GM12878 (cell line): ENCODE data around the gene NPEPPS. TPM values are rescaled to one million over a fixed set of nuclear protein-coding genes. Genes with fewer than 3 reads are reported as not detected.

Experiments
- BMI1 ChIP-seq: fragments of 450-650 bp; IDR thresholded peaks from 2 replicates; pipeline ENCODE4 v1.6.1; 2016; ENCODE audit warnings: mild to moderate bottlenecking, moderate library complexity, borderline replicate concordance
- CBFB ChIP-seq: IDR thresholded peaks from 2 replicates; pipeline ENCODE4 v1.6.1; 2016; ENCODE audit warnings: antibody characterized with exemption, low read depth
- CEBPB ChIP-seq, 2 experiments: fragments of 150-350 bp in 1 of 2; IDR thresholded peaks; 2 replicates each; pipeline ENCODE4 v1.6.1; 2012 to 2014; ENCODE audit warnings: low read depth in 2 of 2, low read length in 2 of 2, borderline replicate concordance in 1 of 2, inconsistent platforms in 1 of 2
- CTCF ChIP-seq, 3 experiments: IDR thresholded peaks in 2 of 3; conservative IDR thresholded peaks in 1 of 3; 2 replicates each; pipeline ENCODE4 v1.5.1; 2011; ENCODE audit warnings: low read depth in 3 of 3, low read length in 3 of 3, mild to moderate bottlenecking in 3 of 3, control low read depth in 2 of 3, moderate library complexity in 2 of 3, inconsistent platforms in 1 of 3, mixed read lengths in 1 of 3; ENCODE audit not compliant: control insufficient read depth in 2 of 3, insufficient read depth in 1 of 3; ENCODE audit errors: extremely low read depth in 1 of 3
- EED ChIP-seq: sonication (generic); IDR thresholded peaks from 2 replicates; pipeline ENCODE4 v1.6.1; 2016; ENCODE audit warnings: antibody characterized with exemption, low read depth
- FOXM1 ChIP-seq: IDR thresholded peaks from 2 replicates; pipeline ENCODE4 v1.6.1; 2012; ENCODE audit warnings: low read depth, mild to moderate bottlenecking, inconsistent platforms, low read length, moderate library complexity
- GABPA ChIP-seq: IDR thresholded peaks from 2 replicates; pipeline ENCODE4 v1.6.1; 2014; ENCODE audit warnings: antibody characterized with exemption, low read depth, mild to moderate bottlenecking, inconsistent platforms
- IRF3 ChIP-seq: fragments of 450-650 bp; IDR thresholded peaks from 2 replicates; pipeline ENCODE4 v1.6.1; 2014; ENCODE audit warnings: mild to moderate bottlenecking
- MEF2B ChIP-seq: fragments of 450-650 bp; IDR thresholded peaks from 2 replicates; pipeline ENCODE4 v1.6.1; 2018; ENCODE audit warnings: mild to moderate bottlenecking, moderate library complexity; ENCODE audit not compliant: partially characterized antibody, poor library complexity, severe bottlenecking
- NBN ChIP-seq: fragments of 450-650 bp; IDR thresholded peaks from 2 replicates; pipeline ENCODE4 v1.6.1; 2016
- PML ChIP-seq: IDR thresholded peaks from 2 replicates; pipeline ENCODE4 v1.6.1; 2012; ENCODE audit warnings: low read length, inconsistent platforms
- RAD51 ChIP-seq: fragments of 450-650 bp; IDR thresholded peaks from 2 replicates; pipeline ENCODE4 v1.6.1; 2016; ENCODE audit warnings: moderate library complexity, mild to moderate bottlenecking, inconsistent platforms
- SIX5 ChIP-seq: IDR thresholded peaks from 2 replicates; pipeline ENCODE4 v1.6.1; 2011; ENCODE audit warnings: mild to moderate bottlenecking, low read depth, low read length, moderate library complexity; ENCODE audit not compliant: severe bottlenecking
- STAT3 ChIP-seq: IDR thresholded peaks from 2 replicates; pipeline ENCODE4 v1.6.1; 2011; ENCODE audit warnings: low read depth, low read length, improper control_type of control experiment
- SUPT20H ChIP-seq: IDR thresholded peaks from 2 replicates; pipeline ENCODE4 v1.6.1; 2011; ENCODE audit warnings: low read depth, mild to moderate bottlenecking, low read length, moderate library complexity, borderline replicate concordance; ENCODE audit not compliant: control insufficient read depth
- polyA plus RNA-seq, 11 experiments: library from polyadenylated mRNA; depleted of rRNA in 4 of 11; unstranded in 6 of 11; stranded (reverse) in 5 of 11; fragments of >200 nt; fragmentation: Nextera tagmentation in 4 of 11; fragmentation: Illumina TruSeq in 1 of 11; extraction: Ambion mirVana in 4 of 11; extraction: Trizol in 1 of 11; gene quantifications; 1 replicate in 1 of 11; 2 replicates in 10 of 11; pipeline versions ENCODE4 v1.2.1 to v1.2.3, GENCODE V29; 2011 to 2016; ENCODE audit warnings: inconsistent platforms in 2 of 11, missing spikeins in 2 of 11, low read depth in 1 of 11
- total RNA-seq, 4 experiments: library from RNA; depleted of rRNA in 3 of 4; stranded (reverse); fragments of >200 nt in 3 of 4; fragmentation: Illumina TruSeq in 1 of 4; extraction: Trizol in 1 of 4; gene quantifications; 2 replicates each; pipeline versions ENCODE4 v1.2.1 to v1.2.3, GENCODE V29; 2013 to 2021
- TF ChIP-seq, protein P1 (sequence below): fragments of 450-650 bp; formaldehyde crosslinking; IDR thresholded peaks from 2 replicates; pipeline ENCODE4 v1.4.0; 2020; ENCODE audit warnings: mild to moderate bottlenecking, moderate library complexity
- TF ChIP-seq, protein P2 (sequence below): IDR thresholded peaks from 2 replicates; pipeline ENCODE4 v1.6.1; 2011; ENCODE audit warnings: mild to moderate bottlenecking, low read depth, low read length, moderate library complexity; ENCODE audit not compliant: insufficient replicate concordance
- TF ChIP-seq, protein P3 (sequence below): IDR thresholded peaks from 2 replicates; pipeline ENCODE4 v1.6.1; 2012; ENCODE audit warnings: low read depth, low read length, improper control_type of control experiment

The NPEPPS gene
- total and polyA plus RNA-seq, 10 of the 15 experiments (the other 5 are each of a cell fraction or from before 2014, with no cell fraction given): 25.8 to 214 (median 64.6) TPM

- TF ChIP-seq, protein P1, sequence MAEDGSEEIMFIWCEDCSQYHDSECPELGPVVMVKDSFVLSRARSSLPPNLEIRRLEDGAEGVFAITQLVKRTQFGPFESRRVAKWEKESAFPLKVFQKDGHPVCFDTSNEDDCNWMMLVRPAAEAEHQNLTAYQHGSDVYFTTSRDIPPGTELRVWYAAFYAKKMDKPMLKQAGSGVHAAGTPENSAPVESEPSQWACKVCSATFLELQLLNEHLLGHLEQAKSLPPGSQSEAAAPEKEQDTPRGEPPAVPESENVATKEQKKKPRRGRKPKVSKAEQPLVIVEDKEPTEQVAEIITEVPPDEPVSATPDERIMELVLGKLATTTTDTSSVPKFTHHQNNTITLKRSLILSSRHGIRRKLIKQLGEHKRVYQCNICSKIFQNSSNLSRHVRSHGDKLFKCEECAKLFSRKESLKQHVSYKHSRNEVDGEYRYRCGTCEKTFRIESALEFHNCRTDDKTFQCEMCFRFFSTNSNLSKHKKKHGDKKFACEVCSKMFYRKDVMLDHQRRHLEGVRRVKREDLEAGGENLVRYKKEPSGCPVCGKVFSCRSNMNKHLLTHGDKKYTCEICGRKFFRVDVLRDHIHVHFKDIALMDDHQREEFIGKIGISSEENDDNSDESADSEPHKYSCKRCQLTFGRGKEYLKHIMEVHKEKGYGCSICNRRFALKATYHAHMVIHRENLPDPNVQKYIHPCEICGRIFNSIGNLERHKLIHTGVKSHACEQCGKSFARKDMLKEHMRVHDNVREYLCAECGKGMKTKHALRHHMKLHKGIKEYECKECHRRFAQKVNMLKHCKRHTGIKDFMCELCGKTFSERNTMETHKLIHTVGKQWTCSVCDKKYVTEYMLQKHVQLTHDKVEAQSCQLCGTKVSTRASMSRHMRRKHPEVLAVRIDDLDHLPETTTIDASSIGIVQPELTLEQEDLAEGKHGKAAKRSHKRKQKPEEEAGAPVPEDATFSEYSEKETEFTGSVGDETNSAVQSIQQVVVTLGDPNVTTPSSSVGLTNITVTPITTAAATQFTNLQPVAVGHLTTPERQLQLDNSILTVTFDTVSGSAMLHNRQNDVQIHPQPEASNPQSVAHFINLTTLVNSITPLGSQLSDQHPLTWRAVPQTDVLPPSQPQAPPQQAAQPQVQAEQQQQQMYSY: no peak
- TF ChIP-seq RAD51: no peak
- TF ChIP-seq, protein P2, sequence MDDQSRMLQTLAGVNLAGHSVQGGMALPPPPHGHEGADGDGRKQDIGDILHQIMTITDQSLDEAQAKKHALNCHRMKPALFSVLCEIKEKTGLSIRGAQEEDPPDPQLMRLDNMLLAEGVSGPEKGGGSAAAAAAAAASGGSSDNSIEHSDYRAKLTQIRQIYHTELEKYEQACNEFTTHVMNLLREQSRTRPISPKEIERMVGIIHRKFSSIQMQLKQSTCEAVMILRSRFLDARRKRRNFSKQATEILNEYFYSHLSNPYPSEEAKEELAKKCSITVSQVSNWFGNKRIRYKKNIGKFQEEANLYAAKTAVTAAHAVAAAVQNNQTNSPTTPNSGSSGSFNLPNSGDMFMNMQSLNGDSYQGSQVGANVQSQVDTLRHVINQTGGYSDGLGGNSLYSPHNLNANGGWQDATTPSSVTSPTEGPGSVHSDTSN: peak; percentile 86
- TF ChIP-seq PML: peak; percentile 59; the same call in 1 of the 2 replicates
- TF ChIP-seq, protein P3, sequence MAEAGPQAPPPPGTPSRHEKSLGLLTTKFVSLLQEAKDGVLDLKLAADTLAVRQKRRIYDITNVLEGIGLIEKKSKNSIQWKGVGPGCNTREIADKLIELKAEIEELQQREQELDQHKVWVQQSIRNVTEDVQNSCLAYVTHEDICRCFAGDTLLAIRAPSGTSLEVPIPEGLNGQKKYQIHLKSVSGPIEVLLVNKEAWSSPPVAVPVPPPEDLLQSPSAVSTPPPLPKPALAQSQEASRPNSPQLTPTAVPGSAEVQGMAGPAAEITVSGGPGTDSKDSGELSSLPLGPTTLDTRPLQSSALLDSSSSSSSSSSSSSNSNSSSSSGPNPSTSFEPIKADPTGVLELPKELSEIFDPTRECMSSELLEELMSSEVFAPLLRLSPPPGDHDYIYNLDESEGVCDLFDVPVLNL: peak; percentile 74
- TF ChIP-seq STAT3: 0 out of 2 replicates have a peak, but pooled peaks have one; percentile 33
- TF ChIP-seq NBN: peak; percentile 67
- no peak for TF ChIP-seq SIX5
- peak; percentile 92 for TF ChIP-seq IRF3
- TF ChIP-seq CBFB: peak; percentile 37; the same call in 1 of the 2 replicates
- TF ChIP-seq BMI1: no peak
- TF ChIP-seq CEBPB (IDR thresholded peaks at IDR 0.05; ENCODE audit: borderline replicate concordance in 1 of 2, low read depth in 2 of 2, low read length in 2 of 2): no peak; a peak in 1 of 4 replicates
- TF ChIP-seq FOXM1: no peak
- no peak for TF ChIP-seq SUPT20H
- no peak for TF ChIP-seq MEF2B
- TF ChIP-seq CTCF (IDR thresholded peaks at IDR 0.05 in 2 of 3, conservative IDR thresholded peaks at IDR 0.05 in 1 of 3; ENCODE audit: control insufficient read depth in 2 of 3, extremely low read depth in 1 of 3, insufficient read depth in 1 of 3, low read depth in 3 of 3, low read length in 3 of 3): no peak
- peak; percentile 85 for TF ChIP-seq EED
- TF ChIP-seq GABPA: no peak; the same call in 1 of the 2 replicates
Measured at GRCh38 chr17:47649153-47649971, 118.5 kb downstream of the NPEPPS start, which contains the start of gene KPNB1 (continued).
